Left colon (tissue), 2 donors: Measurements from ENCODE around the gene REC114. TPM values are rescaled to one million over a fixed set of nuclear protein-coding genes. Genes with fewer than 3 reads are reported as not detected.
"Not testable (repeated sequence)": the region's sequence is repeated elsewhere in the genome, so short reads cannot be mapped to it uniquely, and the experiment has no call there.

Experiments
- ATAC-seq: fragments of 200-7000 bp; cut with Tn5 transposase; one replicate; pipeline ENCODE4 v1.9.1; 2020; ENCODE audit warnings: mild to moderate bottlenecking, moderate library complexity
- DNase-seq, 2 donors: peaks; one replicate each; pipeline ENCODE4 v3.0.0-alpha.2; 2020
- intact Hi-C, 2 donors: fragments of 100-400 bp; cut with DNase I in 1 of 2; cut with micrococcal nuclease in 1 of 2; formaldehyde crosslinking; loops; one replicate each; pipeline versions ENCODE4 v1.11.2 to v1.14.0; 2022; cut with DNase I, micrococcal nuclease
- total RNA-seq, 2 donors: library from RNA; stranded (reverse); fragmentation: NEBNext Ultra II Directional; extraction: Animal tissue kit (Norgen Biotek cat#: 25700); gene quantifications; one replicate each; pipeline ENCODE4 v1.2.1, GENCODE V29; 2021
- donor health status: DM: no; HTN: no; CAD: no.
- donor health status: DM: yes; HTN: yes; CAD: no.

The REC114 gene
- total RNA-seq, 2 donors from 2014 or later, result not detected

DNA sequence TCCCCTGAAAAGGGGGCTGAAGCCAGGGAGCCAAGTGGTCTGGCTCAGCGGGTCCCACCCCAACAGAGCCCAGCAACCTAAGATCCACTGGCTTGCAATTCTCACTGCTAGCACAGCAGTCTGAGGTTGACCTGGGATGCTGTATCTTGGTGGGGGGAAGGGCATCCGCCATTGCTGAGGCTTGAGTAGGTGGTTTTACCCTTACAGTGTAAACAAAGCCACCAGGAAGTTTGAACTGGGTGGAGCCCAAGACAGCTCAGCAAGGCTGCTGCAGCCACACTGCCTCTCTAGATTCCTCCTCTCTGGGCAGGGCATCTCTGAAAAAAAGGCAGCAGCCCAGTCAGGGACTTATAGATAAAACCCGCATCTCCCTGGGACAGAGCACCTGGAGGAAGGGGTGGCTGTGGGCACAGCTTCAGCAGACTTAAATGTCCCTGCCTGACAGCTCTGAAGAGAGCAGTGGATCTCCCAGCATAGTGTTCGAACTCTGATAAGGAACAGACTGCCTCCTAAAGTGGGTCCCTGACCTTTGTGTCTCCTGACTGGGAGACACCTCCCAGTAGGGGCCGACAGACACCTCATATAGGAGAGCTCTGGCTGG, 5.3 kb downstream of the REC114 start:
- peak; percentile 52 for ATAC-seq
- DNase-seq, result peak; percentile 42 to 62
- intact Hi-C loops, result not testable (repeated sequence)

DNA sequence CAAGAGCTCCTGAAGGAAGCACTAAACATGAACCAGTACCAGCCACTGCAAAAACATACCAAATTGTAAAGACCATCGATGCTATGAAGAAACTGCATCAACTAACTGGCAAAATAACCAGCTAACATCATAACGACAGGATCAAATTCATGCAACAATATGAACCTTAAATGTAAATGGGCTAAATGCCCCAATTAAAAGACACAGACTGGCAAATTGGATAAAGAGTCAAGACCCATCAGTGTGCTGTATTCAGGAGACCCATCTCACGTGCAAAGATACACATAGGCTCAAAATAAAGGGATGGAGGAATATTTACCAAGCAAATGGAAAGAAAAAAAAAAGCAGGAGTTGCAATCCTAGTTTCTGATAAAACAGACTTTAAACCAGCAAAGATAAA, 7.0 kb downstream of the REC114 start:
- intact Hi-C loops, ATAC-seq, DNase-seq: not testable (repeated sequence)

DNA sequence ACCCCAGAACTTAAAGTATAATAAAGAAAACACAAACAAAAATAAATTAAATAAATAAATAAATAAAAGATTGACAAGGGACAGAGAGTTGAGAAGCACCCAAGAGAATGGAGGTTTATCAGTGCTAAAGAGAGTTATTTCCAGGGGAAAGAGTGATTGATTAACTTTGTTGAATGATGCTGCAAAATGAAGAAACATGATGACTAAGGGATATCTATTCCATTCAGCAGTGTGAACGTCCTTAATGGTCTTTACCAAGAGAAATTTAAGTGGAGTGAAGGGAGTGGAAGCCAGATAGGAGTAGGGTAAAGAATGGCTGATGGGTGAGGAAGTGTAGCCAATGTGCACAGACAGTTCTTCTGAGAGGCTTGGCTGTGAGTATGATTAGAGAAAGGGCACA, 11.1 kb downstream of the REC114 start:
- ATAC-seq (no peak), DNase-seq (no peak)
- intact Hi-C loops, result no loop called here

DNA sequence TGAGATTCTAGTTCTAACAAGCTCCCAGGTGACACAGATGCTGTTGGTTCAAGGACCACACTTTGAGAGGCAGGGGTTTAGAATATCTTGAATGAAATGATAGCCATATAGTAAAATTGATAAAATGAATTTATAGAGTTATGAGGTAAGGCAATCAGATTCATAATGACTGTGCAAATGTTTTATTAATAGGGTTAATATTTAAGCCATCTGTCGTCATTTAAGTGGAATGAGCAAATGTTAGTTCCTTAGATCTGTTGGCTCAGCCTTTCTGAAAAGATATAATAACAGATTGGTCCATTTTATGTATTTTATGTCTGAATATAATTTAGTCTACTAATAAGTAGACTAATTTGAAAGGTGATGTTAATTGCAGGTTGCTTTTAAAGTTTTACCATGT, 12.9 kb downstream of the REC114 start:
- ATAC-seq (no peak), DNase-seq (no peak)
- intact Hi-C loops, result no loop called here

DNA sequence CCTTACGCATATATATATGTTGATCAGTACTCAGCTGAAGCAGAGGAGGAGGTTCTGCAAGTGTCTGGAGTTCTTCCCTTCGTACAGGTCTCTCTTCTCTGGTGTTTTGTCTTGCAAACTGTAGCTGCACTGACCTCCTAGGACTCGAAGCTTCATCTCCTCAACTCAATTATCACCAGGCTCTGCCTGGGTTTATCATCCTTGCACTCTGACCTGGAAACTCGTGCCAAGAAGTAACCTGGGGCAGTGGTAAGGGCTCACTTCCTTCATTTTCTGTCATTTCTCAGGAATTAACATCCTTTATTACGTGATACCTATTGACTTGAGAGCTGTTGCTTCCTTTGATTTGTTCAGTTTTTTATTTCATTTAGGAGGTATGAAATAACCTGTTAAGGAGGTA, 14.4 kb downstream of the REC114 start:
- no peak for DNase-seq
- no peak for ATAC-seq
- intact Hi-C loops, result no loop called here

DNA sequence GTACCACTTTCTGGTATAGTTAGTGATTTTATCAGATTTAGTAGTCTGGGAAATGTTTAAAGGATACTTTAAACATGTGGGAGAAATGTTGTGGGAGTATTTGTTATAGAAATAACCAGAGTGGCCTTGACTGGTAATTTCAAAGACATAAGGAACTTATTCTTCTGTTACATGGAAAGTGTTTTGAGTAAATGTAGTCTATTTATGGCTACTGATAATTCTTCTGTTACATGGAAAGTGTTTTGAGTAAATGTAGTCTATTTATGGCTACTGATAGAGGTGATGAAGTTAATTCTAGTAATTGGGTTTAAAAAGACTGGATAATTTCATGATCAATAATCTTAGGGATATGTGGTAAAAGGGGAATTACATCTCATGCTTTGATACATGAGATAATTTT, 17.7 kb downstream of the REC114 start:
- ATAC-seq, result no peak
- DNase-seq, result no peak
- intact Hi-C loops, result no loop called here

DNA sequence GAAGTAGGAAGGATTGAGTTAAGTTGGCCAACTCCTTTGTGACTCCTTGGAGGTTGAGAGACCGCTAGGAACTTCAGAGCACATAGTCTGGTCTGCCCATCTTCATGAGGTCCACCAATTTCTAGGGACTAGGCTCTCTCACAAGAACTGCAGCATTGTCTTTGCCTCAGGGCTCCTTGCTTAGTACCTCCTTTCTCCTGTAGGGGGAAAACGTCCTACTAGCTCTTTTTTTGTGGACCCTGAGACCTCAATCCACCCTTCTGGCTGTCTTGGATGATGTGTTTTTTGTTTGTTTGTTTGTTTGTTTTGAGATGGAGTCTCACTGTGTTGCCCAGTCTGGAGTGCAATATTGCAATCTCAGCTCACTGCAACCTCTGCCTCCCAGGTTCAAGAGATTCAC, 21.6 kb downstream of the REC114 start:
- intact Hi-C loops, result no loop called here
- no peak for ATAC-seq
- no peak for DNase-seq

DNA sequence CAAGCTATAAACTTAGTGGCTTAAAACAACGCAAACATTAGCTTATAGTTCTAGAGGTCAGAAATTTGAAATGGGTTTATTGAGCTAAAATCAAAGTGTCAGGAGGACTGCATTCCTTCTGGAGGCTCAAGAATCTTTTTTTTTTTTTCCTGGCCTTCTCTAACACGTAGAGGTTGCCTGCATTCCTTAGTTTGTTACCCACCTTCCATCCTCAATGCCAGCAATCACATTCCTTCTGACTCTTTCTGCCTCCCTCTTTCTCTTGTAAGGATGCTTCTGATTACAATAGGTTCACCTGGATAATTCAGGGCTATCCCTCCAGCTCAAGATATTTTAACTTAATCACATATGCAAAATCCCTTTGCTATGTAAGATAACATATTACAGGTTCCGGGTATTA, 24.8 kb downstream of the REC114 start:
- no peak for ATAC-seq
- intact Hi-C loops, result no loop called here
- DNase-seq, result no peak

DNA sequence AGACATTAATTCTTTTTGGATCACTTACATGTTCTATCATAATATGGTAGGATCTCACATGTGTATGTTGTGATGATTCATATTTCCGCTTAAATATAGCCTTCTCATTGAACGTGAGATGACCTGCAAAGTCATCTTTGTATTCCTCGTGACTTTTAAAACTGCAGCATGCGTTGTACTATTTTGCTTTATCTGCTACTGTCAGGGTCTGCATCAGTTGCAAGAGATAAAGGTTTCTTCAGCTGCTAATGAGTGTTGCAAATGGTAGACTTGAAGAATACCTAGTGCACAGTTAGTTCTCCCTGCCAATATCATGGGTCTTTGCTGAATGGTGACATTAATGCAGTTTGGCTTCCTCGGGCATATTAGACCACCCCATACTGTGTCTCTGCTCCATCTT, 31.8 kb downstream of the REC114 start:
- intact Hi-C loops, result no loop called here
- DNase-seq, result no peak
- no peak for ATAC-seq

DNA sequence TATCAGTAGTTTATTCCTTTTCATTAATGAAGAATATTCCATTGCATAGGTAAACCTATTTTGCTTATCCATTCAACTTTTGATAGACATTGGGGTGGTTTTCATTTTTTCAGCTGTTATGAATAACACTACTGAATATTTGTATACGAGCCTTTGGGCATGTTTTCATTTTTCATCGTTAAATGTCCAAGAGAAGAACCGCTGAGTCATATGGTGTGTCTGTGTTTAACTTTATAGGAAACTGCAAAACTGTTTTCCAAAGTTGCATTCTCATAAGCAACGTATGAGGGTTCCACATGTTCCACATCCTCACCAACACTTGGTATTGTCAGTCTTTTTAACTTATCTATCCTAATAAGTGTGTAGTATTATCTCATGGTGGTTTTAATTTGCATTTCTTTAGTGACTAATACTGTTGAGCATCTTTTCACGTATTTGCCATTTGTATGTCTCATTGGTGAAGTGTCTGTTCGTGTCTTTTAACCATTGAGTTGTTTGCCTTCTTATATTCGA, 33.8 kb downstream of the REC114 start:
- no peak for ATAC-seq
- intact Hi-C loops, result no loop called here
- DNase-seq, result no peak

DNA sequence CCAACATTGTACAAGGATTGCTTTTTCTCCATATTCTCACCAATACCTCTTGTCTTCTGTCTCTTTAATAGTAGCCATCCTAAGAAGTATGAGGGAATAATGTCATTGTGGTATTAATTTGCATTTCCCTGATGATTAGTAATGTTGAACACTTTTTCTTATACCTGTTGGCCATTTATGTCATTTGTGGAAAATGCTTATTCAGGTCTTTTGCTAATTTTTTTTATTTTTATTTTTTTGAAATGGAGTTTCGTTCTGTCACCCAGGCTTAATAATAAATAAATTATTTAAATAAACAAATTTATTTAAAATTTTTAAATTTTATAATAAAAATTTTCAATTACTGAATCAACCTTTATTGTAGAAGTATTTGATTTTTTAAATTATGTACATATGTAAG, 37.1 kb downstream of the REC114 start:
- DNase-seq (no peak), ATAC-seq (no peak)

DNA sequence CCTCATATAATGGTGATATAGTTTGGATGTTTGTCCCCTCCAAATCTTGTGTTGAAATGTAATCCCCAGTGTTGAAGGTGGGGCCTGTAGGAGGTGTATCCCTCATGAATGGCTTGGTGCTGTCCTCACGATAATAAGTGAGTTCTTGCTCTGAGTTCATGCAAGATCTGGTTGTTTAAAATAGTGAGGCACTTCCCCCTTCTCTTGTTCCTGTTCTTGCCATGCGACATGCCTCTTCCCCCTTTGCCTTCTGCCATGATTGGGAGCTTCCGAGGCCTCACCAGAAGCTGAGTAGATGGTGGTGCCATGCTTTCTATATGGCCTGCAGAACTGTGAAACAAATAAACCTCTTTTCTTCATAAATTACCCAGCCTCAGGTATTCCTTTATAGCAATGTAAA, 39.2 kb downstream of the REC114 start:
- intact Hi-C loops, result no loop called here
- DNase-seq (no peak), ATAC-seq (no peak)

More for the DNA sequence above, 37.1 kb downstream of the REC114 start:
- intact Hi-C loops, result no loop called here

DNA sequence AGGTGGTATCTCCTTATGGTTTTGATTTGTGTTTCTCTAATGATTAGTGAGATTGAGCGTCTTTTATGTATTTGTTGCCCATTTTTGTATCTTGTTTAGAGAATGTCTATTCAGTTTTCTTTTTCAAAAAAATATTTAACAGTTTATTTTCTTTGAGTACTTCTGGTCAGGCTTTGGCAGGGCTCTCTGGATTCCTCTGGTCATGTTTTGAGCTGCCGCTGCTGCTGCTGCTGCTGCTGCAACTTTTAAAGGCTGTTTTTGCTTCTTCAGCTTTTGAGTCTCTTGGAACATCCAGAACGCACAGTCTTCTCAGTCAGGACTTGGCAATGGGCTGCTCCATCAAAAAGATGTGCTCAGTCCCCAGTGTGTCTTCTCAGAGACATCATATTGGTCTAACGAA, 40.1 kb downstream of the REC114 start:
- DNase-seq (peak in 1 of 2 donors; percentile 9), ATAC-seq (no peak)
- intact Hi-C loops, result no loop called here

DNA sequence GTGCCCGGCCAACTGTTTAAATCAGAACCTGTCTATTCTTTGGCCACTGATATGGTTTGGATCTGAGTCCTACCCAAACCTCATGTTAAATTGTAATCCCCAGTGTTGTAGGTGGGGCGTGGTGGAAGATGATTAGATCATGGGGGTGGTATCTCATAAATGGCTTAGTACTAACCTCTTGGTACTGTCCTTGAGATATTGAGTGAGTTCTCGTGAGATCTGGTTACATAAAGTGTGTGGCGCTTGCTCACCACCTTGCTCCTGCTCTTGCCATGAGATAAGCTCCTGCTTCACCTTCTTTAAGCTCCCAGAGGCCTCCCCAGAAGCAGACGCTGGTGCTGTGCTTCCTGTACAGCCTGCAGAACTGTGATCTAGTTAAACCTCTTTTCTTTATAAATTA, 42.4 kb downstream of the REC114 start:
- ATAC-seq (no peak), DNase-seq (no peak)
- intact Hi-C loops, result no loop called here

DNA sequence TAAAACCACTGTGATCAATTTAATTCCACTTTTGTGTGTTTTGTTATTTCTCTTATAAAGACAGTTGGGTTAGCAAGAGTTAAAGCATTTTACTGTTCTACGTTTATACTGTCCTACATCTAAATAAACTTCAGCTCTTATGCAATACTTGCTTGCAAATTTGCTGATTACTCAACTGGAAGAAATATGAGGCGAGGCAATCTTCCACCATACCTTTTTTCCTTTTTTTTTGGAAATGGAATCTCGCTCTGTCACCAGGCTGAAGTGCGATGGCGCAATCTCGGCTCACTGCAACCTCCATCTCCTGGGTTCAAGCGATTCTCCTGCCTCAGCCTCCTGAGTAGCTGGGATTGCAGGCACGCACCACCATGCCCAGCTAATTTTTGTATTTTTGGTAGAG, 42.9 kb downstream of the REC114 start:
- DNase-seq, intact Hi-C loops, ATAC-seq: not testable (repeated sequence)

DNA sequence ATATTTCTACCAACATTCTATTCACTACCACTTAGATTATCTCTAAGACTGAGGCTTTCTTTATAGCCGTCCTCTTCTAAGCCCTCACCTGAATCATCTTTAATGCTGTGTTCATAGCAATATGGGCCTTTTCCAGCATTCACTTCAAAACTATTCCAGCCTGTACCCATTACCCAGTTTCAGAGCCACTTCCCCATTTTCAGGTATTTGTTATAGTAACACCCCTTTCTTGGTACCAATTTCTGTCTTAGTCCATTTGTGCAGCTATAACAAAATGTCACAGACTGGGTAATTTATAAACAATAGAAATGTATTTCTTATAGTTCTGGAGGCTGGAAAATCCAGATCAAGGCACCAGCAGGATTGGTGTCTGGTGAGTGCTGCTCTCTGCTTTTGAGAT, 45.7 kb downstream of the REC114 start:
- intact Hi-C loops, result no loop called here
- ATAC-seq, result no peak

DNA sequence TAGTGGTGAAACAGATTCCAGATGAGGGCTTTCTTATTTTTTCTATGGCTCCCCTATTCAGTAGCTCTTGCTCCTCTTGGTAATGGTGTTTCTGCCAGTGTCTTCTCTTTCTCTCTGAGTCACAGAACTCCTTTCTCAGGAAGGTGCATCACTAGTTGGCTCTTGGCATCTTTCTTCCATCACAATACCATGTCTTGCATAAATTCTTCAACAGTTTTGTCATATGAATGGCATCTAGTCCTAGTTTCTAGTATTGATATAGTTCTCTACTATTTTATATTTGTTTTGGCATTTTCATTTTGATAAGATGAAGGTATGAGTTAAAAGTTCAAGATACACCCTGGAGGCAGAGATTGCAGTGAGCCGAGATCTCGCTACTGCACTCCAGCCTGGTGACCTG, 51.0 kb downstream of the REC114 start:
- ATAC-seq, result no peak

More for the DNA sequence above, 45.7 kb downstream of the REC114 start:
- no peak for DNase-seq

DNA sequence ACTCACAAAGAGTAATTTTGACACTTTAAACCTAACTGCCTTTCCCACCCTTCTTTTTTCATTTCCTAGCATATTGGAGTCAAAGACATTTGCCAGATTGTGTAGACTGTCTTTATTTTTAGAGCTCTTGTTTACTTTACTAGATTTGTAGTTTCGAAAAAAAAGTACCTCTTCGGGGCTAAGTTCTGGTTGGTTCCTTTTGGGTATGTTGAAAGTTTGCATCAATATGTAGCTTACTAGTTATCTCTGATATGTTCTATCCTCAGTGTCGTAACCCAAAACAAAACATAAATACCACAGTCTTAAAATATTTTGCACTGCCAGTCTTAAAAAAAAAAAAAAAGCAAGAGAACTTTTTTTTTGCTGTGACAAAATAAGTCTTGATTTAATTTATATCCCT, 52.2 kb downstream of the REC114 start:
- intact Hi-C loops, result no loop called here
- DNase-seq, result no peak
- no peak for ATAC-seq

More for the DNA sequence above, 51.0 kb downstream of the REC114 start:
- DNase-seq, result no peak
- intact Hi-C loops, result no loop called here

DNA sequence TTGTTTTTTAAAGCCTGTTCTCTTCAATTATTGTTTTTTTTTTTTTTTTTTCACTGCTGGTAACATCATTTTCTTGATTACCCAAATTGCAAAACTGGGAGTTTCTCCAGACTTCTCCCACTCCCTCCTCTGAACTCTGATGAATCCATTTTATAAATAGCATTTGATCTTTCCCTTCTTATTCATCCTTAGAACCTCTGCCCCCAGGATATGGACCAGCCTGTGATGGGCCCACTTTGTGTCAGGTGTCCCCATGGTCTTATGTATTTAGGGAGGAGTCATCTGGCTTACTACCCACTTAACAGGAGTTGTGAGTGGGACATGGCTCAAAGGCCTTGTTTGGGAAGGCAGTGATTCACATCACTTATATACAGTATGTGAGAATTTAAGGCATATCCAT, 57.7 kb downstream of the REC114 start:
- ATAC-seq, result no peak
- intact Hi-C loops, result no loop called here
- DNase-seq, result no peak

DNA sequence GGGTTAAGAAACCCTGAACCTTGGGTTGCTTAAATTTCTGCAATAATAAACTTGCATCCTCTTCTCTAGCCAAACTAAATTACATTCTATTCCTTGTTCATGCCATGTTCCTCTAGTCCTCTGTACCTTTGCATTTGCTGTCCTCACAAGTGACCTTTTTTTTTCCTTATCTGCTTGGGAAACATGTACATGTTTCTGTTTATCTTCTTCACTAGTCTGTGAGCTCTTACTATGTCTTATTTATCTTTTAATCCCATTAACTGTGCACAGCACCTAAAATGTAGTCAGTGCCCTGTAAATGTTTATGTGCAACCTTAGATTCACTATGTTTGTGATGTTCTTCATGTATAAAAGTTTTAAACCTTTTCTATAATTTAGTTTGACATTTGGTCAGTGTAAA, 61.9 kb downstream of the REC114 start:
- no peak for DNase-seq
- intact Hi-C loops, result no loop called here
- ATAC-seq, result no peak

DNA sequence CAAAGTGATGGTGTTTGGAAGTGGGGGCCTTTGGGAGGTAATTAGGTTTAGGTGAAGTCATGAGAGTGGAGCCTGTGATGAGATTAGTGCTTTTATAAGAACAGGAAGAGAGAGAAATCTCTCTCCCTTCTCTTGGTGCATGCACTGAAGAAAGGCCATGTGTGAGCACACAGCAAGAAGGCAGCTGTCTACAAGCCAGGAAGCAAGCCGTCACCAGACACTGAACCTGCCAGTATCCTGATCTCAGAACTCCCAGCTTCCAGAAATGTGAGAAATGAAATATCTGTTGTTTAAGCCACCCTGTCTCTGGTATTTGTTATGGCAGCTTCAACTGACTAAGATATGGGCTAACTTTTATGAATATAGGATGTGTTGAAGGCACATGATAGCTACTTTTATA, 72.6 kb downstream of the REC114 start:
- intact Hi-C loops, result no loop called here
- ATAC-seq (no peak), DNase-seq (no peak)
